Activated gamma-delta T cell treated with anti-CD3 and anti-CD28 coated beads, Interleukin-2, amount 50 U/mL, for 16 hours (primary cell): Measurements from ENCODE around the gene LYST.
A peak's percentile ranks its signal among the peaks of the same experiment; 100 is the strongest.
"Not testable (repeated sequence)": the region's sequence is repeated elsewhere in the genome, so short reads cannot be mapped to it uniquely, and the experiment has no call there.

Experiments
- DNase-seq: peaks from one replicate; pipeline ENCODE4 v3.0.0-alpha.2; 2020; ENCODE audit warnings: low read depth

Gene LYST

GRCh38 chr1:235866205-235866912 lies at the start of gene LYST:
TSS of gene LYST (minus strand) at chr1:235866906. CDS start at chr1:235830417, 36,489 bp downstream.
- DNase-seq: peak; percentile 36

GRCh38 chr1:235915489-235915888 lies 48.8 kb upstream of the LYST start:
- DNase-seq: not testable (repeated sequence)

- no peak for DNase-seq
These were observed 46.6 kb upstream of the LYST start for GRCh38 chr1:235913311-235913710.

- no peak for DNase-seq
These were observed 45.2 kb upstream of the LYST start for GRCh38 chr1:235911876-235912275.

- no peak for DNase-seq
These were observed 44.6 kb upstream of the LYST start for GRCh38 chr1:235911300-235911662.

- no peak for DNase-seq
These were observed 43.9 kb upstream of the LYST start for GRCh38 chr1:235910357-235911299.

GRCh38 chr1:235908742-235909520 lies 42.2 kb upstream of the LYST start:
- DNase-seq: no peak

- DNase-seq: no peak
These were observed 41.2 kb upstream of the LYST start for GRCh38 chr1:235907897-235908240.

- DNase-seq: no peak
These were observed 40.6 kb upstream of the LYST start for GRCh38 chr1:235907187-235907896.

- no peak for DNase-seq
These were observed 39.7 kb upstream of the LYST start for GRCh38 chr1:235906436-235906835.

- DNase-seq: not testable (repeated sequence)
These were observed 37.1 kb upstream of the LYST start for GRCh38 chr1:235903809-235904208.

- no peak for DNase-seq
These were observed 36.2 kb upstream of the LYST start for GRCh38 chr1:235902677-235903542.

- no peak for DNase-seq
These were observed 34.8 kb upstream of the LYST start for GRCh38 chr1:235901461-235901860.

- DNase-seq: no peak
These were observed 31.4 kb upstream of the LYST start for GRCh38 chr1:235898126-235898525.

- no peak for DNase-seq
These were observed 27.1 kb upstream of the LYST start for GRCh38 chr1:235893840-235894239.

GRCh38 chr1:235892734-235893413 lies 26.2 kb upstream of the LYST start:
- DNase-seq: no peak

GRCh38 chr1:235892202-235892601 lies 25.5 kb upstream of the LYST start:
- DNase-seq: no peak

- peak; percentile 36 for DNase-seq
These were observed 21.5 kb upstream of the LYST start for GRCh38 chr1:235888119-235888643.

GRCh38 chr1:235887676-235888075 lies 21.0 kb upstream of the LYST start:
- no peak for DNase-seq

- DNase-seq: no peak
These were observed 19.1 kb upstream of the LYST start for GRCh38 chr1:235885655-235886262.
